Hindlimb muscle (tissue), 1 donor: ENCODE results near the gene CACNA1H. TPM values are rescaled to one million over a fixed set of nuclear protein-coding genes. Genes with fewer than 3 reads are reported as not detected.

Experiments
- DNase-seq: peaks from one replicate; pipeline ENCODE4 v3.0.0-alpha.2; 2013
- polyA plus RNA-seq: library from polyadenylated mRNA; unstranded; fragments of 120-200 nt; gene quantifications from one replicate; pipeline ENCODE4 v1.2.1, GENCODE V29; 2013; ENCODE audit not compliant: insufficient read length

Gene CACNA1H
- polyA plus RNA-seq, 1 donor, result 69.6 TPM

GRCh38 chr16:1158456-1159324 is 5.8 kb downstream of the CACNA1H start:
- peak; percentile 60 for DNase-seq

- no peak for DNase-seq
Observed at GRCh38 chr16:1159325-1159972, 6.5 kb downstream of the CACNA1H start.

- DNase-seq, result no peak
Observed at GRCh38 chr16:1159973-1160772, 7.3 kb downstream of the CACNA1H start.

GRCh38 chr16:1160773-1161348 is 8.0 kb downstream of the CACNA1H start:
- no peak for DNase-seq

- DNase-seq, result no peak
Observed at GRCh38 chr16:1162701-1163566, 10.0 kb downstream of the CACNA1H start.

- no peak for DNase-seq
Observed at GRCh38 chr16:1163567-1164055, 10.7 kb downstream of the CACNA1H start.

- DNase-seq, result no peak
Observed at GRCh38 chr16:1164382-1164781, 11.5 kb downstream of the CACNA1H start.

GRCh38 chr16:1164975-1165374 is 12.1 kb downstream of the CACNA1H start:
- DNase-seq, result no peak

- DNase-seq, result no peak
Observed at GRCh38 chr16:1165511-1165910, 12.6 kb downstream of the CACNA1H start.

- DNase-seq, result no peak
Observed at GRCh38 chr16:1167276-1168107, 14.6 kb downstream of the CACNA1H start.

- DNase-seq, result no peak
Observed at GRCh38 chr16:1168837-1169236, 15.9 kb downstream of the CACNA1H start.

- DNase-seq, result no peak
Observed at GRCh38 chr16:1169285-1170075, 16.6 kb downstream of the CACNA1H start.

- DNase-seq, result no peak
Observed at GRCh38 chr16:1170076-1170418, 17.1 kb downstream of the CACNA1H start.

- DNase-seq, result no peak
Observed at GRCh38 chr16:1171001-1171400, 18.1 kb downstream of the CACNA1H start.

- no peak for DNase-seq
Observed at GRCh38 chr16:1171854-1172428, 19.0 kb downstream of the CACNA1H start.

- DNase-seq, result no peak
Observed at GRCh38 chr16:1172651-1173050, 19.7 kb downstream of the CACNA1H start.

- DNase-seq, result no peak
Observed at GRCh38 chr16:1173788-1174451, 21.0 kb downstream of the CACNA1H start.

GRCh38 chr16:1174477-1175357 is 21.8 kb downstream of the CACNA1H start:
- DNase-seq, result no peak
